CD4-positive, alpha-beta T cell treated with Interleukin-17A for 1 hour (primary cell): ENCODE measurements around the gene CARS1.
"Not testable (repeated sequence)": the region's sequence is repeated elsewhere in the genome, so short reads cannot be mapped to it uniquely, and the experiment has no call there.

Source experiments
- DNase-seq: peaks from one replicate; pipeline ENCODE4 v3.0.0-alpha.2; 2020

Gene CARS1

GRCh38 chr11:3089236-3090061 is 32.2 kb upstream of the CARS1 start:
- DNase-seq = no peak

GRCh38 chr11:3088806-3089205 is 31.6 kb upstream of the CARS1 start:
- DNase-seq = no peak

GRCh38 chr11:3087821-3088800 is 30.9 kb upstream of the CARS1 start:
- no peak for DNase-seq

DNA sequence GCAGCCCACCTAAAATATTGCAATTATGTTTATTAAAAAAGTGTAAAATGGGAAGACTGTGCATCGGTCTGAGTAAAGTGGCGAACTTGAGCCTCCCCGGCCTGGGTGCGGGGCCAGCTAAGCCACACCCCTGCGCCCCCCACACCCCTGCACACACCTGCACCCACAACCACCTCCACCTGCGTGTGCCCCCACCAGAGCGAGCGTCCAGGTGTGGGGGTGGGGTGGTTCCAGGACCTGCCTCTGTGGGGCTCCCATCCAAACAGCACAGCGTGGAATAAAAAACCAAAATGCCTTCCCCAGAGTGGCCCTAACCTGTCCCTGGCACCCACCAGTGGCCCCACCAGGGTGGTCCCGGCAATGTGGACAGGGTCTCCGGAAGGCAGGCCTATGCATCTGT is 30.1 kb upstream of the CARS1 start:
- DNase-seq = no peak

GRCh38 chr11:3086671-3087150 is 29.5 kb upstream of the CARS1 start:
- DNase-seq = no peak

GRCh38 chr11:3086114-3086513 is 28.9 kb upstream of the CARS1 start:
- no peak for DNase-seq

- DNase-seq = no peak
Measured at GRCh38 chr11:3085052-3085451, 27.8 kb upstream of the CARS1 start.

- DNase-seq = no peak
Measured at GRCh38 chr11:3083321-3083720, 26.1 kb upstream of the CARS1 start.

DNA sequence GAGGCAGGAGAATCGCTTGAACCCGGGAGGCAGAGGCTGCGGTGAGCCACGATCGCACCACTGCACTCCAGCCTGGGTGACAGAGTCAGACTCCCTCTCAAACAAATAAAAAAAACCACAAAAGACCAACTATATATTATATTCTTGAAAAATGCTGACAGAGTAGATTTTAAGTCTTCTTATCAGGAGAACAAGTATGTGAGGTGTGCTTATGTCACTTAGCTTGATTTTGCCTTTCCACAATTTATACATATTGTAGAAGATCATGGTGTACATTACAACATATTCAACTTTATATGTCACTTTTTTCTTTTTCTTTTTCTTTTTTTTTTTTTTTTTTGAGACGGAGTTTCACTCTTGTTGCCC is 24.1 kb upstream of the CARS1 start:
- DNase-seq = no peak

DNA sequence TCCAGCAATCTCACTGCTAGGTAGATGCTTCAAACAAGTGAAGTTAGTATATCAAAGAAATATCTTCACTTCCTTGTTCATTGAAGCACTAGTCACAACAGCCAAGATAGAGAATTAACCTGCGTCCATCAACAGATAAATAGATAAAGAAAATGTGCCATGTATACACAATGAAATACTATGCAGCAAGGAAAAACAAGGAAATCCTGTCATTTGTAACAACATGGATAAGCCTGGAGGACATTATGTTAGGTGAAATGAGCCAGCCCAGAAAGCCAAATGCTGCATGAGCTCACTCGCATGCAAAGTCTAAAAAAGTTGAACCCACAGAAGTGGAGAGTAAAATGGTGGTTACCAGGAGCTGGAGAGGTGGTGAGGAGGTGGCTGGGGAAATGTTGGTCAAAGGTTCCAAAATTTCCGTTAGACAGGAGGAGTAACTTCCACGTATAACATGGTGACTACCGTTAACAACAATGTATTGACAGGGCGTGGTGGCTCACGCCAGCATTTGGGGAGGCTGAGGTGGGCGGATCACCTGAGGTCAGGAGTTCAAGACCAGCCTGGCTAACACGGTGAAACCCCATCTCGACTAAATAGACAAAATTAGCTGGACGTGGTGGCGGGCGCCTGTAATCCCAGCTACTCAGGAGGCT is 23.6 kb upstream of the CARS1 start:
- no peak for DNase-seq

GRCh38 chr11:3080104-3080503 is 22.9 kb upstream of the CARS1 start:
- DNase-seq = no peak

DNA sequence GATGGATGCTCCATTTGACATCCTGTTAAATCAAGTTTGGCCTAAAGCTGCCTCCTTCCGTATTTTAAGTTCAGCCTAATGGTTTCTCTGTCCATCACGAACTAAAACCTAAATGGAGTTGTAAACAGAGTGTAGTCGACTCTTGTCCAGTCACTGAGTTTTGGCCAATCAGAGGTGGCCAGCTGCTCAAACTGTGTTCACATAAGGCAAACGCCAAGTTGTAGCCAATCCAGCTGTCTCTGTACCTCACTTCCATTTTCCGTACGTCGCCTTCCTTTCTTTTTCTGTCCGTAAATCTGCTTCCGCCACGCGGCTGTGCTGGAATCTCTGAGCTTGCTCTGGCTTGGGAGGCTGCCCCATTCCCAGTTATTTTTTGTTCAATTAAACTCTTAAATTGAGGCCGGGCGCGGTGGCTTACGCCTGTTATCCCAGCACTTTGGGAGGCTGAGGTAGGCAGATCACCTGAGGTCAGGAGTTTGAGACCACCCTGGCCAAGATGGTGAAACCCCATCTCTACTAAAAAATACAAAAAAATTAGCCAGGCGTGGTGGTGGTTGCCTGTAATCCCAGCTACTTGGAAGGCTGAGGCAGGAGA is 20.7 kb upstream of the CARS1 start:
- DNase-seq = no peak

GRCh38 chr11:3077189-3077836 is 20.1 kb upstream of the CARS1 start:
- no peak for DNase-seq

DNA sequence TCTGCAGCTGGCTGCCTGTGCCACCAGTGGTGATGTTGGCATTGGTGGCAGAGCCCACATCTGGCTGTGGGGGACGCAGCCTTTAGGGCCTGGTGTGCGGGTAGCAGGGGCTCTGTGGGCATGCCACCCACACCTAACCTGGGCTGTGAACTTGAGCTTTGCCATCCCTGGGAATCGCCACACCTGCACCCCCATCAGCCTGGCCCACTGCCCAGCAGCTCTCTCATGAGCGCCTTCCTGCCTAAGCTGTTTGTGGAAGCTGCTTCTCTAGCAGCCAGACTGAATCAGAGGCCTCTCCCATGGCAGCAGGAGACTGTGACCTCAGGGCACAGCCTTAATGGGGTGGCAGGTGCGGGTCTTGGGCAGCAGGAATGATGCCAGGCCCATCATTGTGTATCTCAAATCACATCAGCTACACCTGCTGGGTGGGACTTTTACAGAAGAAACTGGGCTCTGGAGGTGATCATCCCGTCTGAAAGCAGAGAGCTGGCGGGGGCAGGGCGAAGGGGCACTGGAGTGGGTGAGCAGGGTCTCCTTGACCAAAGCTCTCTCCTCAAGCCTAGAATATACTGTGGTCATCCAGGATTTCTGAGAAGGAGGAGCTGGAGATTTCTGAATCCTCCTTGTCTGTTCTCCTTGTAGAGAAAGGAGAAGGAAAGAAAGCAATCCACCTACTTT is 17.8 kb upstream of the CARS1 start:
- DNase-seq = no peak

- no peak for DNase-seq
Measured at GRCh38 chr11:3073029-3073435, 15.8 kb upstream of the CARS1 start.

DNA sequence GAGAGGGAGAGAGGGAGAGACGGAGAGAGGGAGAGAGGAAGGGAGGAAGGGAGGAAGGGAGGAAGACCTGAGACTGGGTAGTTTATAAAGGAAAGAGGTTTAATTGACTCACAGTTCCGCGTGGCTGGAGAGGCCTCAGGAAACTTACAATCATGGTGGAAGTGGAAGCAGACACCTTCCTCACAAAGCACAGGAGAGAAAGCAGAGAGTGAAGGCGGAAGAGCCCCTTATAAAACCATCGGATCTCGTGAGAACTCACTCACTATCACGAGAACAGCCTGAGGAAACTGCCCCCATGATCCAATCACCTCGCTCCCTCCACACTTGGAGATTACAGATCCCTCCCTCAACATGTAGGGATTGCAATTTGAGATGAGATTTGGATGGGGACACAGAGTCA is 12.2 kb upstream of the CARS1 start:
- DNase-seq = no peak

- not testable (repeated sequence) for DNase-seq
Measured at GRCh38 chr11:3066308-3066707, 9.1 kb upstream of the CARS1 start.

DNA sequence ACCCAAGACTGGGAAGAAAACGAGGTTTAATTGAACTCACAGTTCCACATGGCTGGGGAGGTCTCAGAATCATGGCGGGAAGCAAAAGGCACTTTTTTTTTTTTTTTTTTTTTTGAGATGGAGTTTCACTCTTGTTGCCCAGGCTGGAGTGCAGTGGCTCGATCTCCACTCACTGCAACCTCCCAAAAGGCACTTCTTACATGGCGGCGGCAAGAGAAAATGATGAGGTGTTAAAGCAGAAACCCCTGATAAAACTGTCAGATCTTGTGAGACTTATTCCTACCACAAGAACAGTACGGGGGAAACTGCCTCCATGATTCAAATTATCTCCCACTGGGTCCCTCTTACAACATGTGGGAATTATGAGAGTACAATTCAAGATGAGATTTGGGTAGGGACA is 7.5 kb upstream of the CARS1 start:
- DNase-seq = not testable (repeated sequence)

- DNase-seq = not testable (repeated sequence)
Measured at GRCh38 chr11:3063876-3064275, 6.7 kb upstream of the CARS1 start.

- not testable (repeated sequence) for DNase-seq
Measured at GRCh38 chr11:3063432-3063831, 6.2 kb upstream of the CARS1 start.

- DNase-seq = no peak
Measured at GRCh38 chr11:3060436-3061025, 3.3 kb upstream of the CARS1 start.
